SJCRH30 (cell line): Measurements from ENCODE around the gene PTPRG. TPM values are rescaled to one million over a fixed set of nuclear protein-coding genes. Genes with fewer than 3 reads are reported as not detected.

Source experiments
- DNase-seq, 2 experiments: peaks; one replicate each; pipeline ENCODE4 v3.0.0-alpha.2; 2015 to 2020
- H3K27ac ChIP-seq: fragments of 250-450 bp; sonication (Bioruptor Pico); 2 replicates; pipeline ENCODE4 v1.5.1; 2020; ENCODE audit warnings: mild to moderate bottlenecking, moderate library complexity
- H3K27me3 ChIP-seq: fragments of 250-450 bp; sonication (Bioruptor Pico); 2 replicates; pipeline ENCODE4 v1.5.1; 2020; ENCODE audit warnings: mild to moderate bottlenecking, moderate library complexity
- H3K36me3 ChIP-seq: fragments of 250-450 bp; sonication (Bioruptor Pico); 2 replicates; pipeline ENCODE4 v1.5.1; 2020; ENCODE audit warnings: mild to moderate bottlenecking, moderate library complexity
- H3K4me1 ChIP-seq: fragments of 250-450 bp; sonication (Bioruptor Pico); 2 replicates; pipeline ENCODE4 v1.5.1; 2020; ENCODE audit warnings: mild to moderate bottlenecking, moderate library complexity
- H3K4me3 ChIP-seq: fragments of 250-450 bp; sonication (Bioruptor Pico); 2 replicates; pipeline ENCODE4 v1.5.1; 2020; ENCODE audit warnings: mild to moderate bottlenecking, moderate library complexity
- H3K9me3 ChIP-seq: fragments of 250-450 bp; sonication (Bioruptor Pico); replicated peaks from 2 replicates; pipeline ENCODE4 v1.5.1; 2020; ENCODE audit warnings: mild to moderate bottlenecking, moderate library complexity
- total RNA-seq: library from RNA; depleted of rRNA; stranded (reverse); fragments of >200 nt; shearing (Covaris generic); gene quantifications from 2 replicates; pipeline ENCODE4 v1.2.3, GENCODE V29; 2014

PTPRG gene
- total RNA-seq, 1 experiment from 2014 or later = 25.2 TPM

GRCh38 chr3:61593446-61594029 is 32.2 kb downstream of the PTPRG start:
- Histone ChIP-seq H3K27ac (no peak overlapping the region), H3K36me3 (no peaks in the 10 kb centered on the region), H3K9me3 (no peaks in the 10 kb centered on the region), H3K27me3 (no peaks in the 10 kb centered on the region), H3K4me1 (no peaks in the 10 kb centered on the region), H3K4me3 (no peak overlapping the region)
- DNase-seq = no peak

GRCh38 chr3:61594144-61594963 is 33.0 kb downstream of the PTPRG start:
- no peaks in the 10 kb centered on the region for H3K9me3 ChIP-seq
- no peaks in the 10 kb centered on the region for H3K4me1 ChIP-seq
- no peak overlapping the region for H3K4me3 ChIP-seq
- H3K27ac ChIP-seq = no peak overlapping the region
- no peak for DNase-seq
- no peaks in the 10 kb centered on the region for H3K27me3 ChIP-seq
- H3K36me3 ChIP-seq = no peaks in the 10 kb centered on the region

GRCh38 chr3:61594964-61595285 is 33.6 kb downstream of the PTPRG start:
- no peaks in the 10 kb centered on the region for H3K4me1 ChIP-seq
- no peak overlapping the region for H3K4me3 ChIP-seq
- H3K9me3 ChIP-seq = no peaks in the 10 kb centered on the region
- H3K27ac ChIP-seq = no peak overlapping the region
- no peaks in the 10 kb centered on the region for H3K36me3 ChIP-seq
- no peaks in the 10 kb centered on the region for H3K27me3 ChIP-seq
- no peak for DNase-seq

GRCh38 chr3:61595288-61595687 is 33.9 kb downstream of the PTPRG start:
- H3K36me3 ChIP-seq = no peaks in the 10 kb centered on the region
- no peak overlapping the region for H3K27ac ChIP-seq
- H3K9me3 ChIP-seq = no peaks in the 10 kb centered on the region
- no peak overlapping the region for H3K4me3 ChIP-seq
- DNase-seq = no peak
- no peaks in the 10 kb centered on the region for H3K4me1 ChIP-seq
- no peaks in the 10 kb centered on the region for H3K27me3 ChIP-seq

- no peak for DNase-seq
- no peak overlapping the region for H3K4me3 ChIP-seq
- no peak overlapping the region for H3K27ac ChIP-seq
- no peaks in the 10 kb centered on the region for H3K36me3 ChIP-seq
- H3K27me3 ChIP-seq = no peaks in the 10 kb centered on the region
- H3K9me3 ChIP-seq = no peaks in the 10 kb centered on the region
- no peaks in the 10 kb centered on the region for H3K4me1 ChIP-seq
Measured at GRCh38 chr3:61595826-61596225, 34.5 kb downstream of the PTPRG start.

GRCh38 chr3:61597906-61598305 is 36.5 kb downstream of the PTPRG start:
- no peaks in the 10 kb centered on the region for H3K9me3 ChIP-seq
- no peak overlapping the region for H3K4me3 ChIP-seq
- no peaks in the 10 kb centered on the region for H3K36me3 ChIP-seq
- no peaks in the 10 kb centered on the region for H3K4me1 ChIP-seq
- DNase-seq = no peak
- no peaks in the 10 kb centered on the region for H3K27me3 ChIP-seq
- no peak overlapping the region for H3K27ac ChIP-seq

- Histone ChIP-seq H3K4me3 (no peak overlapping the region), H3K4me1 (no peaks in the 10 kb centered on the region), H3K27ac (no peak overlapping the region), H3K36me3 (no peaks in the 10 kb centered on the region), H3K9me3 (no peaks in the 10 kb centered on the region), H3K27me3 (no peaks in the 10 kb centered on the region)
- no peak for DNase-seq
Measured at GRCh38 chr3:61600195-61600594, 38.8 kb downstream of the PTPRG start.

GRCh38 chr3:61601831-61602230 is 40.5 kb downstream of the PTPRG start:
- no peak overlapping the region for H3K27ac ChIP-seq
- H3K4me3 ChIP-seq = no peak overlapping the region
- no peak for DNase-seq

GRCh38 chr3:61602466-61602865 is 41.1 kb downstream of the PTPRG start:
- Histone ChIP-seq H3K27me3 (no peaks in the 10 kb centered on the region), H3K4me3 (no peak overlapping the region), H3K9me3 (no peaks in the 10 kb centered on the region), H3K4me1 (no peaks in the 10 kb centered on the region), H3K36me3 (no peaks in the 10 kb centered on the region), H3K27ac (no peak overlapping the region)
- DNase-seq = no peak

More at GRCh38 chr3:61601831-61602230, 40.5 kb downstream of the PTPRG start:
- H3K36me3 ChIP-seq = no peaks in the 10 kb centered on the region
- no peaks in the 10 kb centered on the region for H3K4me1 ChIP-seq
- no peaks in the 10 kb centered on the region for H3K9me3 ChIP-seq
- no peaks in the 10 kb centered on the region for H3K27me3 ChIP-seq

- H3K4me1 ChIP-seq = no peaks in the 10 kb centered on the region
- no peak overlapping the region for H3K27ac ChIP-seq
- no peaks in the 10 kb centered on the region for H3K27me3 ChIP-seq
- no peaks in the 10 kb centered on the region for H3K36me3 ChIP-seq
- DNase-seq = no peak
- no peak overlapping the region for H3K4me3 ChIP-seq
- no peaks in the 10 kb centered on the region for H3K9me3 ChIP-seq
Measured at GRCh38 chr3:61605589-61606175, 44.3 kb downstream of the PTPRG start.

- no peak overlapping the region for H3K4me3 ChIP-seq
- DNase-seq = no peak
- no peaks in the 10 kb centered on the region for H3K27me3 ChIP-seq
- no peaks in the 10 kb centered on the region for H3K4me1 ChIP-seq
- H3K27ac ChIP-seq = no peak overlapping the region
- H3K9me3 ChIP-seq = no peaks in the 10 kb centered on the region
- H3K36me3 ChIP-seq = no peaks in the 10 kb centered on the region
Measured at GRCh38 chr3:61606196-61606595, 44.8 kb downstream of the PTPRG start.

- Histone ChIP-seq H3K36me3 (no peaks in the 10 kb centered on the region), H3K4me3 (no peak overlapping the region), H3K27me3 (no peaks in the 10 kb centered on the region), H3K9me3 (no peaks in the 10 kb centered on the region), H3K4me1 (no peaks in the 10 kb centered on the region), H3K27ac (no peak overlapping the region)
- DNase-seq = no peak
Measured at GRCh38 chr3:61608072-61608471, 46.7 kb downstream of the PTPRG start.

GRCh38 chr3:61608711-61609110 is 47.3 kb downstream of the PTPRG start:
- DNase-seq = no peak
- no peaks in the 10 kb centered on the region for H3K4me1 ChIP-seq
- H3K4me3 ChIP-seq = no peak overlapping the region
- no peaks in the 10 kb centered on the region for H3K36me3 ChIP-seq
- no peak overlapping the region for H3K27ac ChIP-seq
- no peaks in the 10 kb centered on the region for H3K9me3 ChIP-seq
- no peaks in the 10 kb centered on the region for H3K27me3 ChIP-seq

- no peak for DNase-seq
- H3K27ac ChIP-seq = no peak overlapping the region
- H3K27me3 ChIP-seq = no peaks in the 10 kb centered on the region
- no peaks in the 10 kb centered on the region for H3K4me1 ChIP-seq
- H3K4me3 ChIP-seq = no peak overlapping the region
- H3K9me3 ChIP-seq = no peaks in the 10 kb centered on the region
- no peaks in the 10 kb centered on the region for H3K36me3 ChIP-seq
Measured at GRCh38 chr3:61610316-61610715, 48.9 kb downstream of the PTPRG start.

- Histone ChIP-seq H3K27ac (no peak overlapping the region), H3K36me3 (no peaks in the 10 kb centered on the region), H3K4me1 (no peaks in the 10 kb centered on the region), H3K4me3 (no peak overlapping the region), H3K9me3 (no peaks in the 10 kb centered on the region), H3K27me3 (no peaks in the 10 kb centered on the region)
- DNase-seq = no peak
Measured at GRCh38 chr3:61612211-61613194, 51.1 kb downstream of the PTPRG start.
